ENCODE measurements around the gene SYT12.
"Not testable (repeated sequence)": the region's sequence is repeated elsewhere in the genome, so short reads cannot be mapped to it uniquely, and the experiment has no call there.

SYT12 gene

GRCh38 chr11:67022961-67023956 is at the start of gene SYT12:
TSS of gene SYT12 (plus strand) at chr11:67023134. CDS start at chr11:67030145, 7,011 bp downstream.
- in situ Hi-C loops (cut with HindIII; ENCODE audit: low sequenced_read_pairs): loop anchor here (5.0 kb wide), 1 partner anchor 136 kb away; no protein-coding TSS in a partner anchor

- in situ Hi-C loops (cut with HindIII; ENCODE audit: low sequenced_read_pairs): no loop called here
These were observed 48.9 kb upstream of the SYT12 start for GRCh38 chr11:66973956-66974580.

- in situ Hi-C loops (cut with HindIII; ENCODE audit: low sequenced_read_pairs): no loop called here
These were observed 48.1 kb upstream of the SYT12 start, which contains the start of gene C11orf86 for GRCh38 chr11:66974724-66975404. TSS of gene C11orf86 (plus strand) at chr11:66975304. CDS start at chr11:66975363, 59 bp downstream.

- in situ Hi-C loops (cut with HindIII; ENCODE audit: low sequenced_read_pairs): no loop called here
These were observed 47.4 kb upstream of the SYT12 start for GRCh38 chr11:66975405-66976027.

GRCh38 chr11:66976028-66976467 is 46.9 kb upstream of the SYT12 start:
- in situ Hi-C loops (cut with HindIII; ENCODE audit: low sequenced_read_pairs): no loop called here

GRCh38 chr11:66976925-66977324 is 46.0 kb upstream of the SYT12 start:
- in situ Hi-C loops (cut with HindIII; ENCODE audit: low sequenced_read_pairs): no loop called here

- in situ Hi-C loops (cut with HindIII; ENCODE audit: low sequenced_read_pairs): no loop called here
These were observed 44.7 kb upstream of the SYT12 start for GRCh38 chr11:66978229-66978628.

- in situ Hi-C loops (cut with HindIII; ENCODE audit: low sequenced_read_pairs): no loop called here
These were observed 44.2 kb upstream of the SYT12 start for GRCh38 chr11:66978717-66979116.

- in situ Hi-C loops (cut with HindIII; ENCODE audit: low sequenced_read_pairs): no loop called here
These were observed 43.5 kb upstream of the SYT12 start for GRCh38 chr11:66979336-66979980.

- in situ Hi-C loops (cut with HindIII; ENCODE audit: low sequenced_read_pairs): no loop called here
These were observed 40.9 kb upstream of the SYT12 start for GRCh38 chr11:66981976-66982578.

GRCh38 chr11:66983275-66983924 is 39.5 kb upstream of the SYT12 start:
- in situ Hi-C loops (cut with HindIII; ENCODE audit: low sequenced_read_pairs): no loop called here

- in situ Hi-C loops (cut with HindIII; ENCODE audit: low sequenced_read_pairs): no loop called here
These were observed 37.3 kb upstream of the SYT12 start for GRCh38 chr11:66985508-66986177.

GRCh38 chr11:66986178-66986545 is 36.8 kb upstream of the SYT12 start:
- in situ Hi-C loops (cut with HindIII; ENCODE audit: low sequenced_read_pairs): no loop called here

- in situ Hi-C loops (cut with HindIII; ENCODE audit: low sequenced_read_pairs): no loop called here
These were observed 35.7 kb upstream of the SYT12 start for GRCh38 chr11:66987158-66987620.

GRCh38 chr11:66987924-66988637 is 34.9 kb upstream of the SYT12 start:
- in situ Hi-C loops (cut with HindIII; ENCODE audit: low sequenced_read_pairs): no loop called here

- in situ Hi-C loops (cut with HindIII; ENCODE audit: low sequenced_read_pairs): not testable (repeated sequence)
These were observed 34.2 kb upstream of the SYT12 start for GRCh38 chr11:66988741-66989140.

GRCh38 chr11:66989360-66989759 is 33.6 kb upstream of the SYT12 start:
- in situ Hi-C loops (cut with HindIII; ENCODE audit: low sequenced_read_pairs): not testable (repeated sequence)

GRCh38 chr11:66992041-66992440 is 30.9 kb upstream of the SYT12 start:
- in situ Hi-C loops (cut with HindIII; ENCODE audit: low sequenced_read_pairs): no loop called here

All from endothelial cell of hepatic sinusoid (primary cell).